ENCODE measurements around the gene SPG7. TPM values are rescaled to one million over a fixed set of nuclear protein-coding genes. Genes with fewer than 3 reads are reported as not detected.

The SPG7 gene
- total and polyA plus RNA-seq, 5 donors = 81.9 to 101 (median 94.5) TPM

GRCh38 chr16:89596957-89597649 lies 88.9 kb downstream of the SPG7 start:
- intact Hi-C loops (cut with DNase I) = no loop called here
- no peaks in the 10 kb centered on the region for H3K9me3 ChIP-seq (ENCODE audit: control insufficient read depth, low read length)
- DNase-seq (no peak), ATAC-seq (no peak)
- no peaks in the 10 kb centered on the region for H3K27me3 ChIP-seq (ENCODE audit: control insufficient read depth, insufficient read depth)
- no peaks in the 10 kb centered on the region for H3K4me1 ChIP-seq (ENCODE audit: control insufficient read depth, insufficient read depth, low read length)
- H3K4me3 ChIP-seq (ENCODE audit: low read length) = no peak overlapping the region
- 85% methylated on average over 19 of the region's 19 CpGs for WGBS
- H3K27ac ChIP-seq (ENCODE audit: low read length) = no peak overlapping the region

GRCh38 chr16:89598199-89598598 lies 90.0 kb downstream of the SPG7 start:
- 66% methylated on average over 14 of the region's 14 CpGs for WGBS
- intact Hi-C loops (cut with DNase I) = no loop called here
- Histone ChIP-seq H3K27me3 (ENCODE audit: control insufficient read depth, insufficient read depth) (no peaks in the 10 kb centered on the region), H3K9me3 (ENCODE audit: control insufficient read depth, low read length) (no peaks in the 10 kb centered on the region), H3K4me3 (ENCODE audit: low read length) (no peak overlapping the region), H3K27ac (ENCODE audit: low read length) (no peak overlapping the region), H3K4me1 (ENCODE audit: control insufficient read depth, insufficient read depth, low read length) (no peaks in the 10 kb centered on the region)
- ATAC-seq (no peak), DNase-seq (no peak)

GRCh38 chr16:89599451-89599858 lies 91.3 kb downstream of the SPG7 start:
- intact Hi-C loops (cut with DNase I) = no loop called here
- no peak overlapping the region for H3K27ac ChIP-seq (ENCODE audit: low read length)
- ATAC-seq = no peak
- H3K4me1 ChIP-seq (ENCODE audit: control insufficient read depth, insufficient read depth, low read length) = no peaks in the 10 kb centered on the region
- 46% methylated on average over 8 of the region's 8 CpGs for WGBS
- no peaks in the 10 kb centered on the region for H3K27me3 ChIP-seq (ENCODE audit: control insufficient read depth, insufficient read depth)
- no peak overlapping the region for H3K4me3 ChIP-seq (ENCODE audit: low read length)
- DNase-seq = no peak
- H3K9me3 ChIP-seq (ENCODE audit: control insufficient read depth, low read length) = no peaks in the 10 kb centered on the region

- DNase-seq (no peak), ATAC-seq (no peak)
- no peak overlapping the region for H3K4me3 ChIP-seq (ENCODE audit: low read length)
- 84% methylated on average over 10 of the region's 10 CpGs for WGBS
- H3K27me3 ChIP-seq (ENCODE audit: control insufficient read depth, insufficient read depth) = no peaks in the 10 kb centered on the region
- no peaks in the 10 kb centered on the region for H3K4me1 ChIP-seq (ENCODE audit: control insufficient read depth, insufficient read depth, low read length)
- no peak overlapping the region for H3K27ac ChIP-seq (ENCODE audit: low read length)
- intact Hi-C loops (cut with DNase I) = no loop called here
- no peaks in the 10 kb centered on the region for H3K9me3 ChIP-seq (ENCODE audit: control insufficient read depth, low read length)
These were observed 91.7 kb downstream of the SPG7 start for GRCh38 chr16:89599902-89600301.

- ATAC-seq (no peak), DNase-seq (peak in 1 of 3 donors; percentile 16)
- intact Hi-C loops (cut with DNase I) = no loop called here
- WGBS = 82% methylated on average over 12 of the region's 12 CpGs
- Histone ChIP-seq H3K4me1 (ENCODE audit: control insufficient read depth, insufficient read depth, low read length) (no peaks in the 10 kb centered on the region), H3K27ac (ENCODE audit: low read length) (no peak overlapping the region), H3K27me3 (ENCODE audit: control insufficient read depth, insufficient read depth) (no peaks in the 10 kb centered on the region), H3K9me3 (ENCODE audit: control insufficient read depth, low read length) (no peaks in the 10 kb centered on the region), H3K4me3 (ENCODE audit: low read length) (no peak overlapping the region)
These were observed 92.2 kb downstream of the SPG7 start for GRCh38 chr16:89600427-89600826.

GRCh38 chr16:89600956-89601355 lies 92.8 kb downstream of the SPG7 start:
- Histone ChIP-seq H3K27ac (ENCODE audit: low read length) (no peak overlapping the region), H3K4me1 (ENCODE audit: control insufficient read depth, insufficient read depth, low read length) (no peaks in the 10 kb centered on the region), H3K4me3 (ENCODE audit: low read length) (no peak overlapping the region), H3K9me3 (ENCODE audit: control insufficient read depth, low read length) (no peaks in the 10 kb centered on the region), H3K27me3 (ENCODE audit: control insufficient read depth, insufficient read depth) (no peaks in the 10 kb centered on the region)
- ATAC-seq (no peak), DNase-seq (no peak)
- WGBS = 77% methylated on average over 8 of the region's 8 CpGs
- intact Hi-C loops (cut with DNase I) = no loop called here

- Histone ChIP-seq H3K27ac (ENCODE audit: low read length) (no peak overlapping the region), H3K9me3 (ENCODE audit: control insufficient read depth, low read length) (no peaks in the 10 kb centered on the region), H3K4me1 (ENCODE audit: control insufficient read depth, insufficient read depth, low read length) (no peaks in the 10 kb centered on the region), H3K27me3 (ENCODE audit: control insufficient read depth, insufficient read depth) (no peaks in the 10 kb centered on the region), H3K4me3 (ENCODE audit: low read length) (no peak overlapping the region)
- intact Hi-C loops (cut with DNase I) = no loop called here
- WGBS = 55% methylated on average over 22 of the region's 22 CpGs
- DNase-seq (no peak), ATAC-seq (no peak)
These were observed 93.7 kb downstream of the SPG7 start for GRCh38 chr16:89601906-89602272.

GRCh38 chr16:89602273-89602951 lies 94.2 kb downstream of the SPG7 start:
- peak in 1 of 2 donors; percentile 66 for ATAC-seq

GRCh38 chr16:89602952-89603590 lies 94.9 kb downstream of the SPG7 start:
- Histone ChIP-seq H3K4me1 (ENCODE audit: control insufficient read depth, insufficient read depth, low read length) (no peaks in the 10 kb centered on the region), H3K27me3 (ENCODE audit: control insufficient read depth, insufficient read depth) (no peaks in the 10 kb centered on the region), H3K9me3 (ENCODE audit: control insufficient read depth, low read length) (no peaks in the 10 kb centered on the region), H3K4me3 (ENCODE audit: low read length) (no peak overlapping the region), H3K27ac (ENCODE audit: low read length) (no peak overlapping the region)
- intact Hi-C loops (cut with DNase I) = no loop called here
- 64% methylated on average over 5 of the region's 5 CpGs for WGBS
- ATAC-seq (no peak), DNase-seq (no peak)

More at GRCh38 chr16:89602273-89602951, 94.2 kb downstream of the SPG7 start:
- H3K27me3 ChIP-seq (ENCODE audit: control insufficient read depth, insufficient read depth) = no peaks in the 10 kb centered on the region
- H3K9me3 ChIP-seq (ENCODE audit: control insufficient read depth, low read length) = no peaks in the 10 kb centered on the region
- H3K27ac ChIP-seq (ENCODE audit: low read length) = no peak overlapping the region
- intact Hi-C loops (cut with DNase I) = no loop called here
- no peak for DNase-seq
- no peak overlapping the region for H3K4me3 ChIP-seq (ENCODE audit: low read length)
- H3K4me1 ChIP-seq (ENCODE audit: control insufficient read depth, insufficient read depth, low read length) = no peaks in the 10 kb centered on the region
- WGBS = 4% methylated on average over 22 of the region's 22 CpGs

- no peaks in the 10 kb centered on the region for H3K9me3 ChIP-seq (ENCODE audit: control insufficient read depth, low read length)
- peak in 1 of 2 donors; percentile 7 for ATAC-seq
- no peak overlapping the region for H3K4me3 ChIP-seq (ENCODE audit: low read length)
- no peaks in the 10 kb centered on the region for H3K4me1 ChIP-seq (ENCODE audit: control insufficient read depth, insufficient read depth, low read length)
- 85% methylated on average over 16 of the region's 16 CpGs for WGBS
- H3K27ac ChIP-seq (ENCODE audit: low read length) = no peak overlapping the region
- no peak for DNase-seq
- no peaks in the 10 kb centered on the region for H3K27me3 ChIP-seq (ENCODE audit: control insufficient read depth, insufficient read depth)
- intact Hi-C loops (cut with DNase I) = no loop called here
These were observed 96.6 kb downstream of the SPG7 start for GRCh38 chr16:89604764-89605163.

- Histone ChIP-seq H3K27ac (ENCODE audit: low read length) (no peak overlapping the region), H3K27me3 (ENCODE audit: control insufficient read depth, insufficient read depth) (no peaks in the 10 kb centered on the region), H3K4me3 (ENCODE audit: low read length) (no peak overlapping the region), H3K9me3 (ENCODE audit: control insufficient read depth, low read length) (no peaks in the 10 kb centered on the region), H3K4me1 (ENCODE audit: control insufficient read depth, insufficient read depth, low read length) (no peaks in the 10 kb centered on the region)
- intact Hi-C loops (cut with DNase I) = no loop called here
- 87% methylated on average over 34 of the region's 34 CpGs for WGBS
- no peak for DNase-seq
- ATAC-seq = no peak
These were observed 97.2 kb downstream of the SPG7 start for GRCh38 chr16:89605186-89605970.
